Skeletal muscle cell (primary cell): ENCODE data around the gene VEGFC.
A peak's percentile ranks its signal among the peaks of the same experiment; 100 is the strongest.

Experiments used
- DNase-seq: peaks from one replicate; pipeline ENCODE4 v3.0.0-alpha.2; 2010; ENCODE audit warnings: low read depth
- H3K4me3 ChIP-seq: 2 replicates; pipeline ENCODE4 v1.5.1; 2011; ENCODE audit warnings: low read depth, mild to moderate bottlenecking, control low read depth, low read length, moderate library complexity

Gene VEGFC

GRCh38 chr4:176642472-176642871, 150.2 kb downstream of the VEGFC start:
- DNase-seq = no peak
- H3K4me3 ChIP-seq = no peak overlapping the region

- H3K4me3 ChIP-seq = no peak overlapping the region
Measured at GRCh38 chr4:176641237-176641636, 151.5 kb downstream of the VEGFC start.

GRCh38 chr4:176638992-176639391, 153.7 kb downstream of the VEGFC start:
- H3K4me3 ChIP-seq = no peak overlapping the region
- DNase-seq = peak; percentile 54

More at GRCh38 chr4:176641237-176641636, 151.5 kb downstream of the VEGFC start:
- no peak for DNase-seq

- no peak overlapping the region for H3K4me3 ChIP-seq
- DNase-seq = no peak
Measured at GRCh38 chr4:176636292-176636691, 156.4 kb downstream of the VEGFC start.

GRCh38 chr4:176635372-176636261, 157.1 kb downstream of the VEGFC start:
- peak; percentile 98 for DNase-seq
- no peak overlapping the region for H3K4me3 ChIP-seq
